MM.1S (cell line): Measurements from ENCODE around the gene RIN1.

ENCODE experiments used
- DNase-seq: peaks from one replicate; pipeline ENCODE4 v3.0.0-alpha.2; 2015
- H2AFZ ChIP-seq: fragments of 300-600 bp; sonication (generic); 2 replicates; pipeline ENCODE4 v1.6.0; 2016; ENCODE audit warnings: antibody characterized with exemption, low read length
- H3F3A ChIP-seq: fragments of 300-600 bp; sonication (generic); 2 replicates; pipeline ENCODE4 v1.6.1; 2016; ENCODE audit warnings: mild to moderate bottlenecking, antibody characterized with exemption, low read length, moderate library complexity, mixed read lengths; ENCODE audit not compliant: insufficient read depth
- H3K27ac ChIP-seq: fragments of 300-600 bp; sonication (generic); 2 replicates; pipeline ENCODE4 v1.5.1; 2016; ENCODE audit warnings: mild to moderate bottlenecking, low read length
- H3K27me3 ChIP-seq: fragments of 300-600 bp; sonication (generic); replicated peaks from 2 replicates; pipeline ENCODE4 v1.6.0; 2016; ENCODE audit warnings: low read length; ENCODE audit not compliant: insufficient read depth
- H3K36me3 ChIP-seq: fragments of 300-600 bp; sonication (generic); replicated peaks from 2 replicates; pipeline ENCODE4 v1.6.1; 2016; ENCODE audit warnings: mild to moderate bottlenecking, low read length, mixed read lengths; ENCODE audit not compliant: insufficient read depth
- H3K4me1 ChIP-seq: fragments of 300-600 bp; sonication (generic); 2 replicates; pipeline ENCODE4 v1.6.1; 2016; ENCODE audit warnings: low read length, mixed read lengths
- H3K4me2 ChIP-seq: fragments of 300-600 bp; sonication (generic); 2 replicates; pipeline ENCODE4 v1.6.0; 2016; ENCODE audit warnings: low read depth, low read length
- H3K4me3 ChIP-seq: fragments of 300-600 bp; sonication (generic); 2 replicates; pipeline ENCODE4 v1.5.1; 2016; ENCODE audit warnings: low read length, mixed read lengths
- H3K79me2 ChIP-seq: fragments of 300-600 bp; sonication (generic); 2 replicates; pipeline ENCODE4 v1.6.1; 2016; ENCODE audit warnings: mixed run types, low read length, mixed read lengths
- H3K9ac ChIP-seq: fragments of 300-600 bp; sonication (generic); 2 replicates; pipeline ENCODE4 v1.6.1; 2016; ENCODE audit warnings: low read length, mixed read lengths
- H3K9me2 ChIP-seq: fragments of 300-600 bp; sonication (generic); replicated peaks from 2 replicates; pipeline ENCODE4 v1.6.1; 2016; ENCODE audit warnings: mild to moderate bottlenecking, low read length, mixed read lengths; ENCODE audit not compliant: insufficient read depth
- H3K9me3 ChIP-seq: fragments of 300-600 bp; sonication (generic); replicated peaks from 2 replicates; pipeline ENCODE4 v1.6.1; 2016; ENCODE audit warnings: mild to moderate bottlenecking, low read length, mixed read lengths; ENCODE audit not compliant: insufficient read depth
- H4K20me1 ChIP-seq: fragments of 300-600 bp; sonication (generic); 2 replicates; pipeline ENCODE4 v1.6.1; 2016; ENCODE audit warnings: mild to moderate bottlenecking, low read length, moderate library complexity, mixed read lengths; ENCODE audit not compliant: insufficient read depth
- CTCF ChIP-seq: fragments of 300-600 bp; sonication (generic); IDR thresholded peaks from 2 replicates; pipeline ENCODE4 v1.5.1; 2016; ENCODE audit warnings: antibody characterized with exemption, low read length, mixed read lengths
- EZH2 ChIP-seq: fragments of 300-600 bp; sonication (generic); optimal IDR thresholded peaks from 2 replicates; pipeline ENCODE3; 2017; ENCODE audit warnings: low read depth, mild to moderate bottlenecking, antibody characterized with exemption, low read length, mixed read lengths
- EZH2phosphoT487 ChIP-seq: fragments of 300-600 bp; sonication (generic); IDR thresholded peaks from 2 replicates; pipeline ENCODE4 v1.6.1; 2018; ENCODE audit warnings: antibody characterized with exemption, low read length

RIN1 gene

GRCh38 chr11:66347425-66348276 is 11.4 kb upstream of the RIN1 start, which contains the start of gene B4GAT1:
B4GAT1 (minus strand) TSS chr11:66347629; CDS start chr11:66347545, 84 bp downstream.
- peaks cover 7% of the 10 kb centered on the region for H3K27me3 ChIP-seq
- TF ChIP-seq EZH2 (no peak), EZH2phosphoT487 (no peak), CTCF (no peak)
- no peaks in the 10 kb centered on the region for H3K36me3 ChIP-seq
- H3F3A ChIP-seq, result peaks cover 9% of the 10 kb centered on the region; the same call in 1 of the 2 replicates
- no peaks in the 10 kb centered on the region for H3K9me2 ChIP-seq
- H3K9me3 ChIP-seq, result no peaks in the 10 kb centered on the region
- H3K79me2 ChIP-seq, result peaks cover 20% of the 10 kb centered on the region
- H3K4me1 ChIP-seq, result peaks cover 12% of the 10 kb centered on the region
- H3K4me3 ChIP-seq, result peak within 1 kb of the TSS; percentile 81
- H3K27ac ChIP-seq, result peak within 1 kb of the TSS; percentile 44; the same call in 1 of the 2 replicates
- H4K20me1 ChIP-seq, result no peaks in the 10 kb centered on the region
- H2AFZ ChIP-seq, result peak within 1 kb of the TSS; percentile 96
- peak within 1 kb of the TSS; percentile 96 for H3K4me2 ChIP-seq
- peak; percentile 79 for DNase-seq
- peak within 1 kb of the TSS; percentile 64; the same call in 1 of the 2 replicates for H3K9ac ChIP-seq

- Histone ChIP-seq H3K79me2 (peaks cover 20% of the 10 kb centered on the region), H3K4me3 (peak overlapping the region; percentile 80), H3K27me3 (peaks cover 7% of the 10 kb centered on the region), H3K36me3 (no peaks in the 10 kb centered on the region), H3K4me1 (peaks cover 12% of the 10 kb centered on the region), H3F3A (peaks cover 9% of the 10 kb centered on the region; the same call in 1 of the 2 replicates), H3K9ac (peak overlapping the region; percentile 64; the same call in 1 of the 2 replicates), H3K9me2 (no peaks in the 10 kb centered on the region), H3K4me2 (peak overlapping the region; percentile 96), H3K27ac (no peak overlapping the region), H3K9me3 (no peaks in the 10 kb centered on the region), H2AFZ (peak overlapping the region; percentile 96), H4K20me1 (no peaks in the 10 kb centered on the region)
- TF ChIP-seq CTCF (no peak), EZH2phosphoT487 (no peak), EZH2 (no peak)
- no peak for DNase-seq
Measured at GRCh38 chr11:66346476-66347424, 10.5 kb upstream of the RIN1 start.

DNA sequence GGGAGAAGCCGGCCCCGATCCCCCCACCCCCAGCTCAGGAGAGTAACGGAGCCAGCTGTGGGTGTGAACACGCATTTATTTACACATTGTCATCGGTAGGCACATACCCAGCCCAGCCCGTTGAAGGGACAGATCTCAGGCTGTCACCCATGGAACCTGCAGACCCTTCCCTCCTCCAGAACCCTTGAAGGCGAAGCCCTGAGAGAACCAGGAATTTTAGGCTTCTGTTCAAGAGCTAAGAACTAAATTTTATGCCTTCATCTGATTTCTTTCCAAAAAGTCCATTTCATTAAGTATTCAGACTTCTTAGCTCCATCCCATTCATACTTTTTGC is 9.0 kb upstream of the RIN1 start:
- H3K27me3 ChIP-seq, result no peaks in the 10 kb centered on the region
- no peaks in the 10 kb centered on the region for H3K9me2 ChIP-seq
- peak overlapping the region; percentile 35; the same call in 1 of the 2 replicates for H3K27ac ChIP-seq
- no peaks in the 10 kb centered on the region for H3K9me3 ChIP-seq
- H3K4me1 ChIP-seq, result peaks cover 12% of the 10 kb centered on the region
- peaks cover 9% of the 10 kb centered on the region; the same call in 1 of the 2 replicates for H3F3A ChIP-seq
- no peaks in the 10 kb centered on the region for H4K20me1 ChIP-seq
- DNase-seq, result no peak
- peak overlapping the region; percentile 79 for H2AFZ ChIP-seq
- peak overlapping the region; percentile 68 for H3K4me2 ChIP-seq
- no peak for TF ChIP-seq EZH2
- no peaks in the 10 kb centered on the region for H3K36me3 ChIP-seq
- H3K4me3 ChIP-seq, result peak overlapping the region; percentile 97
- peak overlapping the region; percentile 81; the same call in 1 of the 2 replicates for H3K9ac ChIP-seq
- H3K79me2 ChIP-seq, result peaks cover 20% of the 10 kb centered on the region
